LNCaP clone FGC (cell line): ENCODE results near the gene EXOC6B.
"Not testable (repeated sequence)": the region's sequence is repeated elsewhere in the genome, so short reads cannot be mapped to it uniquely, and the experiment has no call there.

Experiments
- DNase-seq: peaks from one replicate; pipeline ENCODE4 v3.0.0-alpha.2; 2011; ENCODE audit warnings: low read depth
- H3K4me3 ChIP-seq: 2 replicates; pipeline ENCODE4 v1.5.1; 2011; ENCODE audit warnings: mild to moderate bottlenecking, low read depth, low read length, control low read depth
- CTCF ChIP-seq: IDR thresholded peaks from 2 replicates; pipeline ENCODE4 v1.5.1; 2012; ENCODE audit warnings: mild to moderate bottlenecking; ENCODE audit not compliant: control insufficient read depth, insufficient read depth; ENCODE audit errors: extremely low read depth

EXOC6B gene

DNA sequence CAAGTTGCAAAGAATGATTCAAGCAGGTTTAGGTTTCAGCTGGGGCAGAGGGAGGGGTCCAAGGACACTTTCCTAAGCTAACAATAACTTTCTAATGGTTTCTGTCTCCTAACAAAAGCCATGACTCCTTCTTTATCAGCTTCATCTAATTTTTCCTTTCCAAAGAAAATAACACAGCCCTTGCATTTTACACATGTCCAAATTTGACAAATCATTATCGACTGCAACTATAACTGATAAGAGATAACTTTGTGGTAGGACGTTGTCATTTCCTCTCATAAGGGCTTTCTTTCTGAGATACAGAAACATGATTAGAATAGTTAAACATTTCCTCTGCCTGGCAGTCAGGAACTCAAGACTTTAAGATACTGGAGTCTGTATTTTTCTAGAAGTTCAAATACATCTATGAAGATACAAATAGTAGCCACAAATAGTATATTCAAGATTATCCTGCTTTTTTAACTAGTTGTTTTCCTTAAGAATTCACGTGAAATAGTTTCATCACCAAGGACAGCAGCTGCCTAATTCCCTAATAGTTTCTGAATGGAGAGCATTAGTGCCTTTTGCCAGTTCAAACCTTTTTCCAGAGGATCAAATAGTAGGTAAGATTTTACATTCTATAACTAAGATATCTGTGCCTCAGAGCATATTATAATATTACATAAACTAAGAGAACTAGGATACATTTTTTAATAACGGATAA lies 263.2 kb downstream of the EXOC6B start:
- no peak for DNase-seq
- TF ChIP-seq CTCF, result no peak
- no peak overlapping the region for H3K4me3 ChIP-seq

- TF ChIP-seq CTCF, result no peak
- H3K4me3 ChIP-seq, result no peak overlapping the region
- DNase-seq, result no peak
Observed at GRCh38 chr2:72561621-72562318, 264.1 kb downstream of the EXOC6B start.

DNA sequence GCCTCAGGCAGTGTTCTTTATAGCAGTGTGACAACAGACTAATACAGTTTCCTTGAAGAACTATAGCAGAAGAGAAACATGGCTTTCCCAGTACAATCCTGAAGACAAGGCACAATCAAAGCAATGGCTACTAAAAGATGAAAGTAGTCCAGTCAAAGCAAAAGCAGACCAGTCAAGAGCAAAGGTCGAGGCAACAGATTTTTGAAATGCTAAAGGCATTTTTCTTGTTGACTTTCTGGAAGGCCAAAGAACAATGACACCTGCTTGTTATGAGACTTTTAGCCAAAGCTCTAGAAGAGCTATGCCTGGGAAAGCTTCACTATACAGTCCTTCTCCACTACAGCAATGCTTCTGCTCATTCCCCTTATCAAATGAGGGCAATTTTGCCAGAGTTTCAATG lies 269.9 kb downstream of the EXOC6B start:
- no peak overlapping the region for H3K4me3 ChIP-seq
- DNase-seq, result no peak
- no peak for TF ChIP-seq CTCF

DNA sequence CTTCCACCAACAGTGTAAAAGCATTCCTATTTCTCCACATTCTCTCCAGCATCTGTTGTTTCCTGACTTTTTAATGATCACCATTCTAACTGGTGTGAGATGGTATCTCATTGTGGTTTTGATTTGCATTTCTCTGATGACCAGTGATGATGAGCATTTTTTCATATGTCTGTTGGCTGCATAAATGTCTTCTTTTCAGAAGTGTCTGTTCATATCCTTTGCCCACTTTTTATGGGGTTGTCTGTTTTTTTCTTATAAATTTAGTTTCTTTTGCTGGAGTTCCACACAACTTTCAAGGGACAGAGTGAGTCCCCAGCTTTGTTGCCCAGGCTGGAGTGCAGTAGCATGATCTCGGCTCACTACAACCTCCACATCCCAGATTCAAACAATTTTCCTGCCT lies 270.5 kb downstream of the EXOC6B start:
- not testable (repeated sequence) for H3K4me3 ChIP-seq, DNase-seq

DNA sequence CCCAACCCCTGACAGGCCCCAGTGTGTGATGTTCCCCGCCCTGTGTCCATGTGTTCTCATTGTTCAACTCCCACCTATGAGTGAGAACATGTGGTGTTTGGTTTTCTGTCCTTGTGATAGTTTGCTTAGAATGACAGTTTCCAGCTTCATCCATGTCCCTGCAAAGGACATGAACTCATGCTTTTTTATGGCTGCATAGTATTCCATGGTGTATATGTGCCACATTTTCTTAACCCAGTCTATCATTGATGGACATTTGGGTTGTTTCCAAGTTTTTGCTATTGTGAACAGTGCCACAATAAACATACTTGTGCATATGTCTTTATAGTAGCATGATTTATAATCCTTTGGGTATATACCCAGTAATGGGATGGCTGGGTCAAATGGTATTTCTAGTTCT lies 270.9 kb downstream of the EXOC6B start:
- DNase-seq, H3K4me3 ChIP-seq: not testable (repeated sequence)

- no peak for TF ChIP-seq CTCF
- no peak for DNase-seq
- no peak overlapping the region for H3K4me3 ChIP-seq
Observed at GRCh38 chr2:72554381-72554780, 271.5 kb downstream of the EXOC6B start.

DNA sequence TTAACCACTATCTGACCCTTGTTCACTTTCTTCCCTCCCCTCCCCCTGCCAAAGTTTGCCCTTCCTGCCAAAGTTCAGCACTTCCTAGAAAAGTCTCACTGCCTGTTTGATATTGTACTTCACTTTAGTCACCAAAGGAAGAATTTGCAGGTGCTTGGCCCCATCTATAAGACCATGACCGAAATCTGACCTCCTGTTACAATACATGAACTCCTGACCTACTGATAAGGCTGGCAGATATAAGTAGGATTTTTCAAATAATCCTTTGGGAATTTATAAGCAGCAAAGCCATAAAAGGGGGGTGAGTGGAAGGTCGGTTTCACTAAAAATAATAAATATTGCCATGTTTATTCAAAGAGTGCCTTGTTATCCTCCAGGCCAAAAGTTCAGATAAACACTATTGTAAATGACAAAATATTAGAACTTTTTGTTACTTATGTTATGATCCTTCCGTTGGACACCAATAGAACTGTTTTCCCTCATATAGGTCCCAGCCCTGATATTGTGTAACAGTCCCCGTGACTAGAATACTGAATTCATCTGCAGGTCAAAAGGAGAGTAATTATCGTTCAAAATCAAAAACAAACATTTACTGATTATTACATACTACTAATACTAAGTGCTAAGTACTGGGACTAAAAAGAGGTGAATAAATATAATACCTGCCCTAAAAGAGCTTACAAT lies 277.6 kb downstream of the EXOC6B start:
- no peak for TF ChIP-seq CTCF
- no peak for DNase-seq
- no peak overlapping the region for H3K4me3 ChIP-seq
